Hypothalamus (tissue), 51 donors: Measurements from ENCODE around the gene C4A.
"Not testable (repeated sequence)": the region's sequence is repeated elsewhere in the genome, so short reads cannot be mapped to it uniquely, and the experiment has no call there.

ENCODE experiments used
- DNase-seq, 51 donors: peaks; one replicate each; lab custom pipeline; 2025; lab: John Stamatoyannopoulos, UW

Gene C4A

DNA sequence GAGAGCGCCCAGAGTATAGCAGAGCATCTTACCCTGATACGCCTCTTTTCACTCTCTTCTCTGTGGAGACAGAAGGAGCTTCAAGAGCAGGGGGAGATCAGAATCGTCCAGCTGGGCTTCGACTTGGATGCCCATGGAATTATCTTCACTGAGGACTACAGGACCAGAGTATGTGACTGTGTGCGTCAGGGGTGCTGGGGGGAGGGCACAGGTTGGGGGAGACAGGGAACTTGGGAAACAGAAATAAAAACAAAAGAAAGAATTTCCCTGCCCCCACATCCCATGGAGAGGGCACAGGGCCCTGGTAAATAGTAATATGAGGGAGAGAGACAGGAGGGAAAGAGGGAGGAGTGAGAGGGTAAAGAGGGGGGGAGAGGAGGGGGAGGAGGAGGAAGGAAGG is 3.0 kb upstream of the C4A start:
- no peak for DNase-seq

DNA sequence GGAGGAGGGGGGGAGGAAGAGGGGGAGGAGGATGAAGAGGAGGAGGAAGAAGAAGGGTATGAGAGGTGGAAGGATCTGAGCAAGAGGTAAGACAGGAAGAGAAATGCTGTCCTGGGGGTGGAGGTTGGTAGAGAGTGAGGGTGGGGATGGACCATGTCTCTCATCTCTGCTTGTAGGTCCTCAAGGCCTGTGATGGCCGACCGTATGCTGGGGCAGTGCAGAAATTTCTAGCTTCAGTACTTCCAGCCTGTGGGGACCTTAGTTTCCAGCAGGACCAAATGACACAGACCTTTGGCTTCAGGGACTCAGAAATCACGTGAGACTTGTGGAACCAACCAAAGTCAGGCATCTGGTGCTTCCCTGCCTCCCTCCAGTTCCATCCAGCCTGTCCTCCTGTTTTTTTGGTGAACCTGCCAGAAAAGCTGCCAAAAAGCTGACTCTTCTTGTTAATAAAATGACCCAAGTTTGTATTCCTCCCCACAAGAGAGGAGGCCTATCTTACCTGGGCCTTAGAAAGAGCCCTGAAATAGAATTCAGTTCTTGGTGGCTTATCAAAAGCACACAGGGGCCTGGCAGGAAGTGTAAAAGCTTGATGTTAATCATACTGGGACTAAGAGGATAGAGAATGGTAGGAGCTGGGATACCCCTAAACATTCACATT is 2.5 kb upstream of the C4A start:
- DNase-seq: no peak

DNA sequence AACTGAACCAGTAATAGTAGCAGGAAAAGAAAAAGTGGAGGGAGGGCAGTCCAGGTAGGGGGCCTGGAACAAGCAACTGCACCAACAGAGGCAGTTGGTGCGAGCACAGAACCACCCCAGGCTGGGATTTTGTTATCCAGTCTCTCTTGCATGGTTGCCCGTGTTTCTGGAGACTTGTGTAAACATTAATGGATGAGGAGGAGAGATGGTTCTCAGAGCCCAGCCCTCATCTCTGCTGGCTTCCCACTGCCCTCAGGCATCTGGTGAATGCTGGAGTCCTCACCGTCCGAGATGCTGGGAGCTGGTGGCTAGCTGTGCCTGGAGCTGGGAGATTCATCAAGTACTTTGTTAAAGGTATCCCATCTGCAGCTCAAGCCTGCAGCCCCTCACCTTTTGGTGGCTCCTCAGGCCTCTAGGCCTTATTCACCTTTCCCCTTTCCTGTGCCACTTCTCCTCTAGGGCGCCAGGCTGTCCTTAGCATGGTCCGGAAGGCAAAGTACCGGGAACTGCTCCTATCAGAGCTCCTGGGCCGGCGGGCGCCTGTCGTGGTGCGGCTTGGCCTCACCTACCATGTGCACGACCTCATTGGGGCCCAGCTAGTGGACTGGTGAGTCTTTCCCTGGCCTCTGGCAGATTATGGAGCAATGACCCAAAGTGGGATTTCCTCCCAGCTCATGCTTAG is 1.5 kb upstream of the C4A start:
- not testable (repeated sequence) for DNase-seq

DNA sequence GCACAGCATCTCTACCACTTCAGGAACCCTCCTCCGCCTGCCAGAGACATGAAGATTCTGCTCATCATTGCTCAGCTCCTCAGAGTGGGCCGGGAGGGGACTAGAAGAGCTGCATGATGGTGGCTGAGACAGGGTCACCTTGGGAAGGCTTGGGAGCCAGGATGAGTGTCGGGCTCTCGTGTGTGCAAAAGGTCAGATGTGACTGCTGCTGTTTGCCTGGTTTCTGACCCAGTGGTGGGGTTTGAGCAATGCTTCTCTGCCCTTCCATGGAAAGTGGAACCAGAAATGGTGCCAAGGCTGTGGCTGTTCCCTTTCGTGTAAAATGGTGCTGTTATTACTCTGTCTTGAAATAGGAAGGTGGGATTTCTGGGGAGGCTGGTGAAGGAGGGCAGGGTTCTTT is 859 bp upstream of the C4A start:
- DNase-seq: not testable (repeated sequence)

DNA sequence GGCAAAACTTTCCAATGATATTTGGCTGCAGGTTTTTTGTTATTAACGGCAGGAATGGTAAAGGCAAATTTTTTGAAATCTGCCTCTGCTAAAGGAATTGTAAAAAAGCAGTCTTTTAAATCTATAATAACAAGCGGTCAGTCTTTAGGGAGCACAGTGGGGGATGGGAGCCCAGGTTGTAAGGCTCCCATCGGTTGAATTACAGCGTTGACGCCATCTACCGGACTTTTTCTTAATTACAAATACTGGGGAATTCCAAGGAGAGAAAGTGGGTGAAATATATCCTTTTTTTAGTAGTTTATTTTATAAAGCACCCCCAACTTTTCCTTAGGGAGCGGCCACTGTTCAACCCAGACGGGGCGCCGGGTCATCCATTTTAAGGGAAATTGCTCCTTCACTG is 7.5 kb downstream of the C4A start:
- not testable (repeated sequence) for DNase-seq

DNA sequence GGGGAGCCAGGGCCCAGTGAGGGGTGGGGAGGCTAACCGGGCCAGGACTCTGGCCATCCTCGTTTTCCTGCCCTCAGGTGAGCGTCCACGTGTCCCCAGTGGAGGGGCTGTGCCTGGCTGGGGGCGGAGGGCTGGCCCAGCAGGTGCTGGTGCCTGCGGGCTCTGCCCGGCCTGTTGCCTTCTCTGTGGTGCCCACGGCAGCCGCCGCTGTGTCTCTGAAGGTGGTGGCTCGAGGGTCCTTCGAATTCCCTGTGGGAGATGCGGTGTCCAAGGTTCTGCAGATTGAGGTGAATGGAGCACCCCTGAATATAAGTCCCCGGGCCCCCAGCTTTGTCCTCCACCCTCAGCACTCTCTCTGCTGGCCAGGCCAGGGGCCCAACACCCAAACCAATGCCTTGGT is 12.6 kb downstream of the C4A start:
- not testable (repeated sequence) for DNase-seq

DNA sequence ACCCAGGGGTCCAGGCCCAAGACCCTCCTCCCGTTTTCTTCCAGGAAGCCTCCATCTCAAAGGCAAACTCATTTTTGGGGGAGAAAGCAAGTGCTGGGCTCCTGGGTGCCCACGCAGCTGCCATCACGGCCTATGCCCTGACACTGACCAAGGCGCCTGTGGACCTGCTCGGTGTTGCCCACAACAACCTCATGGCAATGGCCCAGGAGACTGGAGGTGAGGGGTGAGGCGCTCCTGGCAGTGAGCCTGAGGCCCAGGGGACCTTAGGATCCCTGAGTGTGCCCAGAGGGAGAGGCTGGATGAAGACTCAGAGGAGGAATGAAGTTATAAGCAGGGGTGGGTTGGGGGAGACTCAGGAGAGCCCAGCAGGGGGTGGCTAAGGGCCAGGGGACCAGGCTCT is 14.5 kb downstream of the C4A start:
- not testable (repeated sequence) for DNase-seq

DNA sequence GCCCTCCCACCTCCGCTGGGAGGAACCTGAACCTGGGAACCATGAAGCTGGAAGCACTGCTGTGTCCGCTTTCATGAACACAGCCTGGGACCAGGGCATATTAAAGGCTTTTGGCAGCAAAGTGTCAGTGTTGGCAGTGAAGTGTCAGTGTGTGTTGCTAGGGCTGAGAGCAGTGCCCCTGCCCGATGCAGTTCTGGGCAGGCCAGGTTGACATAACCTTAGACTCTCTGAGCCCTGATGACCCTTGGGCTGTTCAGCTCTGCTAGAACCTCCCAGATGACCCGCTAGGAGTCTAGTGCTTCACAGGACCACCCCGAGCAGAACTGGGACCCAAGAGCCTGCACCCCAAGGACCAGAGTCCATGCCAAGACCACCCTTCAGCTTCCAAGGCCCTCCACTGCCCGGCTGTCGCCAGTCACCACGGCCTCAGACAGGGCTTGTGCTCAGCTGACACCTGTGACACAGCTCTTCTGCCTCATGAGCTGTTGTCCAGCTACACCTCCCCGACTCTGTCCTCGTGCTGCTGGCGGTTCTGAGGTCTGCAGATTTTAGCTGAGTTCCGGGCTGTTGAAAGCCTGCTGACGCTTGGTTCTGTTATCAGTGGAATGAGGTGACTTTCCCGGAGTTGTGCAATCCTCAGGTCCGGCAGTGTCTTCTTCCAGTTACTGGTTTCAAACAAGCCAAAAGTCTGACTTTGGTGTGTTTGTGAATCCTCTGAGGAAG is 20.9 kb downstream of the C4A start:
- not testable (repeated sequence) for DNase-seq

DNA sequence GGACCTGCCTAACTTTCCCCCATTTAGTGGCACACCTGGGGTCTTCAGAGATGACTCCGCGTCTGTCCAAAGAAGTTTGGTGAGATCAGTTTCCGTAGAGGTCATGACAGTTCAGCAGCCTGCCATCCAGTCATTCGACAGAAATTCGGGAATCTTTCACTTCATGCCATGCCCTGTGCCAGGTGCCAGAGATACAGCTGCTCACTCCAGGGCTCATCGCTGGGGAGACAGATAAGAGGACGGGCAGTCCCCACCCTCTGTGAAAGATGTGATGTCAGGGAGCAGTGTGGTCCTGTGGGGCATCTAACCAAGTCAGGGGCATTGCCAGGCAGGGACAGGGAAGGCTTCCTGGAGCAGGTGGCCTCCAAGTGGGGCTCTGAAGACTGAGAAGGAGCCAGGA is 21.4 kb downstream of the C4A start:
- not testable (repeated sequence) for DNase-seq

DNA sequence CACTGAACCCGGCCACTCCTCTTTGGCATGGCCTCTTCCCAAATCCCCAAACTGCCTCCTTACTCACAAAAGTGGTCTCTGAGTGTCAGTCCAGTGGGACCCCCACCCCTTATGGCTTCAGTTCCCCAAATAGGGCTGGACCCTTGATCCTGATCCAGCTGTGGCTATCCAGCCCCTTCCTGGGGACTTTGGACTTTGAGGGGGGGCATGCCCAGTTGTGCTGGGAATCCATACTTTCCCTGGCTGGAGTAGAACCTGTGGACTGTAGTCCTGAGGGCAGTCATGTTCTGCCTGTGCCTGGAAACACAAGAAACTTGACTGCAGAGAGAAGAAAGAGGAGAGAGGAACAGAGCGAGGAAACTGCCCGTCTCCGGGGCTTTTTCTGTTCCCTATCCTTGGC is 22.5 kb downstream of the C4A start:
- not testable (repeated sequence) for DNase-seq

DNA sequence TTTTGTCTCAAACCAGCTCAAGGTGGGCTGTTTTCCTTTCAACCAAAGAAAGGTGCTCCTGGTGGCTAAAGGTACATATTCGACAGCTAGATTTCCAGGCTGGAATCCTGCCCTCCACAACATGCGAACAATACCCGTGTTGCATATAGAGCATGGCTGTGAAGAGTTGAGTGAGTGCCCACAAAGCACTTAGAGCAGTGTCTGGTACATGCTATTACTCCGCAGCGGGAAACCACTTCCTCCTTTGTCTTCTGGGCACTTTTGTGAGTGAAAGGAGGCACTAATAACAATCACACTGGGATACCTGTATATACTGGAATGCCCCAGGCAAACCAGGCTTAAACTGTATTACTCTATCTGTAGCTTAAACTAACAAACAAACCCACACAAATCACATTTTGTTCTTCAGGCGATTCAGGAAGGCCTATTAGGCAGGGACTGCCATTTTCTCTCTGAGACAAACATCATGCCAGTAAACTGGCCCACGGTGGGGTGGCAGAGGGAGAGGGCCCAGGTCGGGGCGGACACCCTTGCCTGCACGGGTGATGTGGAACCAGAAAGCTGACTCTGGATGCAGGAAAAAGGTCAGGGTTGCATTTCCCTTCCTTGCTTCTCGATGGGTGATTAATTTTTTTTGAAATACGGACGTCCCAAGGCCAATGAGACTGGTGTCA is 23.1 kb downstream of the C4A start:
- not testable (repeated sequence) for DNase-seq

DNA sequence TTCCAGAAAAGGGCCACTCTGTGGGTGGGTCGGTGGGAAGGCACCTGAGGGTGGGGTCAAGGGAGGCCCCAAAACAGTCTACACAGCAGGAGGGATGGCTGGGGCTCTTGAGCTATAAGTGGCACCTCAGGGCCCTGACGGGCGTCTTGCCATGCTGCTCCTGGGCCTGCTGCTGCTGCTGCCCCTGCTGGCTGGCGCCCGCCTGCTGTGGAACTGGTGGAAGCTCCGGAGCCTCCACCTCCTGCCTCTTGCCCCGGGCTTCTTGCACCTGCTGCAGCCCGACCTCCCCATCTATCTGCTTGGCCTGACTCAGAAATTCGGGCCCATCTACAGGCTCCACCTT is 23.7 kb downstream of the C4A start:
- not testable (repeated sequence) for DNase-seq

DNA sequence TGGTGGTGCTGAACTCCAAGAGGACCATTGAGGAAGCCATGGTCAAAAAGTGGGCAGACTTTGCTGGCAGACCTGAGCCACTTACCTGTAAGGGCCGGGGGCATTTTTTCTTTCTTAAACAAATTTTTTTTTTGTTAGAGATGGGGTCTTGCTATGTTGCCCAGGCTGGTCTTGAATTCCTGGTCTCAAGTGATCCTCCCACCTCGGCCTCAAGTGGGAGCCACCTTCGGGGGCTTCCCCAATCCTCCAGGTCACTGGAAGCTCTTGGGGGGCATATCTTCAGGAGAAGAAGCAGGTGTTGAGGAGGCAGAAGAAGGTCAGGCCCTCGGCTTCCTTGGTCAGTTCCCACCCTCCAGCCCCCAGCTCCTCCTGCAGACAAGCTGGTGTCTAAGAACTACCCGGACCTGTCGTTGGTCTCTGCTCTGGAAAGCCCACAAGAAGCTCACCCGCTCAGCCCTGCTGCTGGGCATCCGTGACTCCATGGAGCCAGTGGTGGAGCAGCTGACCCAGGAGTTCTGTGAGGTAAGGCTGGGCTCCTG is 24.2 kb downstream of the C4A start:
- DNase-seq: not testable (repeated sequence)

DNA sequence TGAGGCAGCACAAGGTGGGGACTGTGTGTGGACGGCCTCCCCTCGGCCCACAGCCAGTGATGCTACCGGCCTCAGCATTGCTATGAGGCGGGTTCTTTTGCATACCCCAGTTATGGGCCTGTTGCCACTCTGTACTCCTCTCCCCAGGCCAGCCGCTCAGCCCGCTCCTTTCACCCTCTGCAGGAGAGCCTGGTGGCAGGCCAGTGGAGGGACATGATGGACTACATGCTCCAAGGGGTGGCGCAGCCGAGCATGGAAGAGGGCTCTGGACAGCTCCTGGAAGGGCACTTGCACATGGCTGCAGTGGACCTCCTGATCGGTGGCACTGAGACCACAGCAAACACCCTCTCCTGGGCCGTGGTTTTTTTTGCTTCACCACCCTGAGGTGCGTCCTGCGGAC is 25.2 kb downstream of the C4A start:
- not testable (repeated sequence) for DNase-seq

DNA sequence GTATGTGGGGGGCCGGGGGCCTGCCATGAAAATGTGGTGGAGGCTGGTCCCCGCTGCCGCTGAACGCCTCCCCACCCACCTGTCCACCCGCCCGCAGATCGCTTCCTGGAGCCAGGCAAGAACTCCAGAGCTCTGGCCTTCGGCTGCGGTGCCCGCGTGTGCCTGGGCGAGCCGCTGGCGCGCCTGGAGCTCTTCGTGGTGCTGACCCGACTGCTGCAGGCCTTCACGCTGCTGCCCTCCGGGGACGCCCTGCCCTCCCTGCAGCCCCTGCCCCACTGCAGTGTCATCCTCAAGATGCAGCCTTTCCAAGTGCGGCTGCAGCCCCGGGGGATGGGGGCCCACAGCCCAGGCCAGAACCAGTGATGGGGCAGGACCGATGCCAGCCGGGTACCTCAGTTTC is 26.2 kb downstream of the C4A start:
- DNase-seq: not testable (repeated sequence)

DNA sequence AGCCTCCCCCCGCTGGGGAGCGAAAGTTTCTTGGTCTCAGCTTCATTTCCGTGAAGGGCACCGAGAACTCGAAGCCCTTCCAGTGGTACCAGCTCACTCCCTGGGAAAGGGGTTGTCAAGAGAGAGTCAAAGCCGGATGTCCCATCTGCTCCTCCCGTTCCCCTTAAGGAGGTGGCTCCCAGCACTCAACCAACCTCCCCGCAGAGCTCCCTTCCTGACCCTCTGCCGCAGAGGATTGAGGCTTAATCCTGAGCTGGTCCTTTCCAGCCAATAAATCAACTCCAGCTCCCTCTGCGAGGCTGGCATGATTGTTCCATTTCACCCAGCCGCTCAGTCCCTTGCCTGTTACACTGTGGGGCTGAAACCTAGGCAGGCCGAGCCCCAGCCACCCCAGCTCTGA is 26.8 kb downstream of the C4A start:
- not testable (repeated sequence) for DNase-seq

DNA sequence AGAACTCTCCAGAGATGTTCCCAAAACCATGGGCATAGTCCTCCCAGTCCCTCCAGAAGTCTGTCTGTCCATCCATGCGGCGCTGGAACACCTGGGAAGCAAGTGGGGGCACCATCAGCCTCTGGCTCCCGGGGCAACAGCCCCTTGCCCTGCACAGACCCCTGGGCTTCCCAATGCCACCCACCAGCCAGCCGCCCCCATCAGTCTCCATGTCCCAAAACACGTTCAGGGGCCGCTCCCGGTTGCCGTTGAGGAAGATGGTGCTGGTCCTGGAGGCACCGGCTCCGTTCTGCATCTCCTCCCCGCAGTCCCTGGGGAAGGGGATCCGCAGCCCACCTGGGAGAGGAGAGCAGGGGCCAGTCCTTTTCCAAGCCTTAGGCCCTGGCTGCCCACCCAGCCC is 27.7 kb downstream of the C4A start:
- DNase-seq: not testable (repeated sequence)

DNA sequence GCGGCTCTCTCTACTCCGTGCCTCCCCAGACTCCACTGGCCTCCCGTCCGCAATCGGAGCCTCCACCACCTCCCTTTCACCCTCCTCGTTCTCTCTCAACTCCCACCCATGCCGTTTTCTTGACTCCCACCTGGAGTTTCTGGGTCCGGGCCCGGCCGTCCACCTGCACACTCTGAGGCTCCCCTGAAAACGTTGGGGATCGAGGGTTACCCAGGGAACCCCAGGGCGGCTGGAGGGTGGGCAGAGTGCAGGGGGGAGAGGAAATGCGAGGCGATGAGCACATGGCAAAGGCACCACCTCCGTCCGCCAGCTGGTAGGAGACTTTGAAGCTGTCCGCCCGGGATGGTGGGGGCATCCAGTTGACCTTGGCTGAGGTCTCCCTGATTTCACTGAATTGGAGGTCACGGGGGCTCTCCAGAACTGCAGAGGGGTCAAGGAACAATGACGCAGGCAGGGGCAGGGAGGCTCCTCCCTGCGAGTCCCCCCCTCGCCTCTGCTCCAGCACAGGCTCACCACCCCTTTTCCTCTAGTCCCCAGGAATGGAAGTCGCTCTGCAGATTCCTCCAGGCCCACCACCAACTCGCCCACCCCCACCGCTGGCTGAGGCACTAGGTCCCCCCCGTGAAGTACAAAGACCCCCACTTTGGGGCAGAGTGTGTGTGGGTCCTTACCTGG is 29.1 kb downstream of the C4A start:
- DNase-seq: not testable (repeated sequence)

DNA sequence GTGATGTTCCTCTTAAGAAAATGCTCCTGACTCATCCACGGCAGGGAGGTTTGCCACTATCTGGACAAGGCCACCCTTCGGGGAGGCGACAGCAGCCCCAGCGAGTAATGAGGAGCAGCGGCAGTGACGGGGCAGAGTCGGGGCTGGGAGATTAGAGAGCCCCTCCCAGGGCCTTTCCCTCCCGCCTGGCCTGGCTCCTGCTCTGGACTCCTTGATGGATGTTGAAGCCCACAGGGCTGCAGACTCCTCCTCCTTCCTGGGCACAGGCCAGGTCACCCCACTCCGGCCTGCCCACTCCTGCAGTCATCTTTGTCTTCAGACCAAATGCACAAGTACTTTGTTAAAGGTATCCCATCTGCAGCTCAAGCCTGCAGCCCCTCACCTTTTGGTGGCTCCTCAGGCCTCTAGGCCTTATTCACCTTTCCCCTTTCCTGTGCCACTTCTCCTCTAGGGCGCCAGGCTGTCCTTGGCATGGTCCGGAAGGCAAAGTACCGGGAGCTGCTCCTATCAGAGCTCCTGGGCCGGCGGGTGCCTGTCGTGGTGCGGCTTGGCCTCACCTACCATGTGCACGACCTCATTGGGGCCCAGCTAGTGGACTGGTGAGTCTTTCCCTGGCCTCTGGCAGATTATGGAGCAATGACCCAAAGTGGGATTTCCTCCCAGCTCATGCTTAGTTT is 31.2 kb downstream of the C4A start:
- DNase-seq: peak in 5 of 51 donors; percentile 16 to 42 (median 36)

DNA sequence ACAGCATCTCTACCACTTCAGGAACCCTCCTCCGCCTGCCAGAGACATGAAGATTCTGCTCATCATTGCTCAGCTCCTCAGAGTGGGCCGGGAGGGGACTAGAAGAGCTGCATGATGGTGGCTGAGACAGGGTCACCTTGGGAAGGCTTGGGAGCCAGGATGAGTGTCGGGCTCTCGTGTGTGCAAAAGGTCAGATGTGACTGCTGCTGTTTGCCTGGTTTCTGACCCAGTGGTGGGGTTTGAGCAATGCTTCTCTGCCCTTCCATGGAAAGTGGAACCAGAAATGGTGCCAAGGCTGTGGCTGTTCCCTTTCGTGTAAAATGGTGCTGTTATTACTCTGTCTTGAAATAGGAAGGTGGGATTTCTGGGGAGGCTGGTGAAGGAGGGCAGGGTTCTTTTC is 31.9 kb downstream of the C4A start:
- DNase-seq: not testable (repeated sequence)
